ENCODE measurements around the gene CCDC183.
"Not testable (repeated sequence)": the region's sequence is repeated elsewhere in the genome, so short reads cannot be mapped to it uniquely, and the experiment has no call there.

DNA sequence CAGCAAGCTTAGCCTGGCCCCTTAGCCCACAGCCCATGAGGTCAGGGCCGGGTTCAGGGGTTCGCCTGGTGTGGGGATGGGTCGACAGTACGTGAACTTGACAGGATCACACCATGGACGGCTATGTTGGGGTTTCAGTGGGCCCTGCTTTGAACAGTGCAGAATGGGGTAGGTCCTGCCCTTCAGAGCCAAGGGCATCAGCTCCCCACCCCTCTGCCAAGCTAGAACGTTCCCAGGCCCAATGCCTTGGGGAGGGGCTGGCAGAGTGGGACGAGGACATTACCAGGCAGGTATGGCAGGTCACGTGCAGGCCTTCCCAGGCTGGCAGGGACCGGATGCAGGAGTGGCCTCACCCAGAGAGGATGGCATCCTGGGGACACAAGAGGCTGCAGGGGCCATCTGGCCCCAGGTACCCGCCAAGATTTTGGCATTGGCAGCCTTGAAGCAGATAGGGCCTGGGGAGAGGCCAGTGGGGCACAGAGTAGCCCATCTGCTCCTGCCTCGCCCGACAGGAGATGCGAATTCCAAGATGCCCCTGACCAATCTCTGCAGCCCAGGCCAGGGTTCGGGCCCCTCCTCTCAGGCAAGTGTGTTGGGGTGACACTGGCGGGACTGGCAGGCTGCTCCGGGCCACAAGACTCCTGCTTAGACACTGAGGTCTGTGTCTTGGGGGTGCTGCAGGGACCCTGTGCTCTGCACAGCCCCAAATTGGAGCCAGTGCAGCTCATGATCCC lies 45.7 kb downstream of the CCDC183 start:
- TF ChIP-seq, protein P1, sequence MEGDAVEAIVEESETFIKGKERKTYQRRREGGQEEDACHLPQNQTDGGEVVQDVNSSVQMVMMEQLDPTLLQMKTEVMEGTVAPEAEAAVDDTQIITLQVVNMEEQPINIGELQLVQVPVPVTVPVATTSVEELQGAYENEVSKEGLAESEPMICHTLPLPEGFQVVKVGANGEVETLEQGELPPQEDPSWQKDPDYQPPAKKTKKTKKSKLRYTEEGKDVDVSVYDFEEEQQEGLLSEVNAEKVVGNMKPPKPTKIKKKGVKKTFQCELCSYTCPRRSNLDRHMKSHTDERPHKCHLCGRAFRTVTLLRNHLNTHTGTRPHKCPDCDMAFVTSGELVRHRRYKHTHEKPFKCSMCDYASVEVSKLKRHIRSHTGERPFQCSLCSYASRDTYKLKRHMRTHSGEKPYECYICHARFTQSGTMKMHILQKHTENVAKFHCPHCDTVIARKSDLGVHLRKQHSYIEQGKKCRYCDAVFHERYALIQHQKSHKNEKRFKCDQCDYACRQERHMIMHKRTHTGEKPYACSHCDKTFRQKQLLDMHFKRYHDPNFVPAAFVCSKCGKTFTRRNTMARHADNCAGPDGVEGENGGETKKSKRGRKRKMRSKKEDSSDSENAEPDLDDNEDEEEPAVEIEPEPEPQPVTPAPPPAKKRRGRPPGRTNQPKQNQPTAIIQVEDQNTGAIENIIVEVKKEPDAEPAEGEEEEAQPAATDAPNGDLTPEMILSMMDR (IDR thresholded peaks at IDR 0.05; ENCODE audit: low read depth, low read length, missing input control), result not testable (repeated sequence)
- TF ChIP-seq, protein P2, sequence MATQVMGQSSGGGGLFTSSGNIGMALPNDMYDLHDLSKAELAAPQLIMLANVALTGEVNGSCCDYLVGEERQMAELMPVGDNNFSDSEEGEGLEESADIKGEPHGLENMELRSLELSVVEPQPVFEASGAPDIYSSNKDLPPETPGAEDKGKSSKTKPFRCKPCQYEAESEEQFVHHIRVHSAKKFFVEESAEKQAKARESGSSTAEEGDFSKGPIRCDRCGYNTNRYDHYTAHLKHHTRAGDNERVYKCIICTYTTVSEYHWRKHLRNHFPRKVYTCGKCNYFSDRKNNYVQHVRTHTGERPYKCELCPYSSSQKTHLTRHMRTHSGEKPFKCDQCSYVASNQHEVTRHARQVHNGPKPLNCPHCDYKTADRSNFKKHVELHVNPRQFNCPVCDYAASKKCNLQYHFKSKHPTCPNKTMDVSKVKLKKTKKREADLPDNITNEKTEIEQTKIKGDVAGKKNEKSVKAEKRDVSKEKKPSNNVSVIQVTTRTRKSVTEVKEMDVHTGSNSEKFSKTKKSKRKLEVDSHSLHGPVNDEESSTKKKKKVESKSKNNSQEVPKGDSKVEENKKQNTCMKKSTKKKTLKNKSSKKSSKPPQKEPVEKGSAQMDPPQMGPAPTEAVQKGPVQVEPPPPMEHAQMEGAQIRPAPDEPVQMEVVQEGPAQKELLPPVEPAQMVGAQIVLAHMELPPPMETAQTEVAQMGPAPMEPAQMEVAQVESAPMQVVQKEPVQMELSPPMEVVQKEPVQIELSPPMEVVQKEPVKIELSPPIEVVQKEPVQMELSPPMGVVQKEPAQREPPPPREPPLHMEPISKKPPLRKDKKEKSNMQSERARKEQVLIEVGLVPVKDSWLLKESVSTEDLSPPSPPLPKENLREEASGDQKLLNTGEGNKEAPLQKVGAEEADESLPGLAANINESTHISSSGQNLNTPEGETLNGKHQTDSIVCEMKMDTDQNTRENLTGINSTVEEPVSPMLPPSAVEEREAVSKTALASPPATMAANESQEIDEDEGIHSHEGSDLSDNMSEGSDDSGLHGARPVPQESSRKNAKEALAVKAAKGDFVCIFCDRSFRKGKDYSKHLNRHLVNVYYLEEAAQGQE (IDR thresholded peaks at IDR 0.05), result not testable (repeated sequence)
